ENCODE measurements around the gene CYP3A7. TPM values are rescaled to one million over a fixed set of nuclear protein-coding genes. Genes with fewer than 3 reads are reported as not detected.
A peak's percentile ranks its signal among the peaks of the same experiment; 100 is the strongest.
"Not testable (repeated sequence)": the region's sequence is repeated elsewhere in the genome, so short reads cannot be mapped to it uniquely, and the experiment has no call there.

CYP3A7 gene
- total and polyA plus RNA-seq, 3 experiments from 2014 or later, result not detected

GRCh38 chr7:99751322-99752052, 16.5 kb upstream of the CYP3A7 start:
- H3K4me1 ChIP-seq (ENCODE audit: insufficient read depth, low read length); H3K36me3 ChIP-seq (ENCODE audit: insufficient read depth, low read length); H3K27ac ChIP-seq (ENCODE audit: low read depth, low read length); POLR2A ChIA-PET; DNase-seq; H3K9me3 Mint-ChIP-seq; CTCF ChIA-PET; H3K4me3 ChIP-seq (ENCODE audit: low read length); H3K27me3 ChIP-seq (ENCODE audit: insufficient read depth, low read length, poor library complexity, severe bottlenecking); H3K36me3 Mint-ChIP-seq; H3K4me3 Mint-ChIP-seq; H3K9me3 ChIP-seq (ENCODE audit: low read length); H3K4me1 Mint-ChIP-seq: not testable (repeated sequence)
- Mint-ChIP-seq H3K27ac (peak overlapping the region in 1 of 8 donors; percentile 81), H3K27me3 (peaks cover 6 to 18% of the 10 kb centered on the region in 2 donors)

GRCh38 chr7:99748846-99749579, 14.0 kb upstream of the CYP3A7 start:
- H3K36me3 Mint-ChIP-seq, result peaks cover 0 to 10% (median 0%) of the 10 kb centered on the region in 3 donors
- no peaks in the 10 kb centered on the region for H3K4me1 Mint-ChIP-seq
- no peak for DNase-seq
- POLR2A ChIA-PET, result no interaction called here
- Histone ChIP-seq H3K4me1 (ENCODE audit: insufficient read depth, low read length) (no peaks in the 10 kb centered on the region), H3K36me3 (ENCODE audit: insufficient read depth, low read length) (no peaks in the 10 kb centered on the region), H3K27me3 (ENCODE audit: insufficient read depth, low read length, poor library complexity, severe bottlenecking) (no peaks in the 10 kb centered on the region), H3K27ac (ENCODE audit: low read depth, low read length) (no peak overlapping the region), H3K4me3 (ENCODE audit: low read length) (no peak overlapping the region), H3K9me3 (ENCODE audit: low read length) (no peaks in the 10 kb centered on the region)
- H3K4me3 Mint-ChIP-seq, result no peak overlapping the region
- peaks cover 12 to 15% of the 10 kb centered on the region in 2 donors for H3K27me3 Mint-ChIP-seq
- CTCF ChIA-PET, result no interaction called here
- H3K9me3 Mint-ChIP-seq, result peaks cover 0 to 13% (median 4%) of the 10 kb centered on the region in 5 donors
- no peak overlapping the region for H3K27ac Mint-ChIP-seq

- H3K4me3 Mint-ChIP-seq; H3K4me1 ChIP-seq (ENCODE audit: insufficient read depth, low read length); H3K4me3 ChIP-seq (ENCODE audit: low read length); H3K27ac ChIP-seq (ENCODE audit: low read depth, low read length); H3K27me3 ChIP-seq (ENCODE audit: insufficient read depth, low read length, poor library complexity, severe bottlenecking); H3K27ac Mint-ChIP-seq; POLR2A ChIA-PET; DNase-seq; H3K9me3 ChIP-seq (ENCODE audit: low read length); H3K36me3 ChIP-seq (ENCODE audit: insufficient read depth, low read length); CTCF ChIA-PET; H3K4me1 Mint-ChIP-seq: not testable (repeated sequence)
- H3K9me3 Mint-ChIP-seq, result peaks cover 0 to 15% (median 4%) of the 10 kb centered on the region in 5 donors
- H3K36me3 Mint-ChIP-seq, result peaks cover 0 to 17% (median 0%) of the 10 kb centered on the region in 3 donors
- H3K27me3 Mint-ChIP-seq, result peaks cover 15 to 20% of the 10 kb centered on the region in 2 donors
Measured at GRCh38 chr7:99746915-99747314, 11.9 kb upstream of the CYP3A7 start.

GRCh38 chr7:99745395-99745794, 10.4 kb upstream of the CYP3A7 start:
- H3K36me3 ChIP-seq (ENCODE audit: insufficient read depth, low read length); H3K4me3 Mint-ChIP-seq; H3K4me1 ChIP-seq (ENCODE audit: insufficient read depth, low read length); H3K27ac Mint-ChIP-seq; H3K9me3 ChIP-seq (ENCODE audit: low read length); H3K4me3 ChIP-seq (ENCODE audit: low read length); DNase-seq; H3K4me1 Mint-ChIP-seq; H3K27me3 ChIP-seq (ENCODE audit: insufficient read depth, low read length, poor library complexity, severe bottlenecking); CTCF ChIA-PET; H3K27ac ChIP-seq (ENCODE audit: low read depth, low read length); POLR2A ChIA-PET: not testable (repeated sequence)
- Mint-ChIP-seq H3K36me3 (peaks cover 0 to 25% (median 0%) of the 10 kb centered on the region in 3 donors), H3K27me3 (peaks cover 13 to 24% of the 10 kb centered on the region in 2 donors), H3K9me3 (peaks cover 0 to 15% (median 4%) of the 10 kb centered on the region in 5 donors)

- Histone ChIP-seq H3K4me1 (ENCODE audit: insufficient read depth, low read length) (no peaks in the 10 kb centered on the region), H3K36me3 (ENCODE audit: insufficient read depth, low read length) (no peaks in the 10 kb centered on the region), H3K9me3 (ENCODE audit: low read length) (no peaks in the 10 kb centered on the region), H3K27ac (ENCODE audit: low read depth, low read length) (no peak overlapping the region), H3K4me3 (ENCODE audit: low read length) (no peak overlapping the region), H3K27me3 (ENCODE audit: insufficient read depth, low read length, poor library complexity, severe bottlenecking) (no peaks in the 10 kb centered on the region)
- ChIA-PET CTCF (no interaction called here), POLR2A (no interaction called here)
- H3K4me3 Mint-ChIP-seq, result no peak overlapping the region
- DNase-seq, result no peak
- peaks cover 2 to 25% (median 12%) of the 10 kb centered on the region in 3 donors for H3K36me3 Mint-ChIP-seq
- H3K4me1 Mint-ChIP-seq, result no peaks in the 10 kb centered on the region
- peaks cover 13 to 18% of the 10 kb centered on the region in 2 donors for H3K27me3 Mint-ChIP-seq
- H3K9me3 Mint-ChIP-seq, result peaks cover 0 to 15% (median 4%) of the 10 kb centered on the region in 5 donors
- H3K27ac Mint-ChIP-seq, result no peak overlapping the region
Measured at GRCh38 chr7:99742737-99743394, 7.9 kb upstream of the CYP3A7 start.

- H3K27me3 Mint-ChIP-seq, result peaks cover 12 to 18% of the 10 kb centered on the region in 2 donors
- Histone ChIP-seq H3K4me3 (ENCODE audit: low read length) (no peak overlapping the region), H3K9me3 (ENCODE audit: low read length) (no peaks in the 10 kb centered on the region), H3K27me3 (ENCODE audit: insufficient read depth, low read length, poor library complexity, severe bottlenecking) (no peaks in the 10 kb centered on the region), H3K27ac (ENCODE audit: low read depth, low read length) (no peak overlapping the region), H3K36me3 (ENCODE audit: insufficient read depth, low read length) (no peaks in the 10 kb centered on the region), H3K4me1 (ENCODE audit: insufficient read depth, low read length) (no peaks in the 10 kb centered on the region)
- POLR2A ChIA-PET, result no interaction called here
- H3K4me1 Mint-ChIP-seq, result no peaks in the 10 kb centered on the region
- CTCF ChIA-PET, result no interaction called here
- H3K36me3 Mint-ChIP-seq, result peaks cover 8 to 25% (median 16%) of the 10 kb centered on the region in 3 donors
- H3K9me3 Mint-ChIP-seq, result peaks cover 0 to 12% (median 4%) of the 10 kb centered on the region in 5 donors
- DNase-seq, result no peak
- no peak overlapping the region for H3K4me3 Mint-ChIP-seq
- H3K27ac Mint-ChIP-seq, result no peak overlapping the region
Measured at GRCh38 chr7:99741441-99741795, 6.4 kb upstream of the CYP3A7 start.

GRCh38 chr7:99740573-99741440, 5.8 kb upstream of the CYP3A7 start:
- peak overlapping the region in 1 of 8 donors; percentile 19 for H3K27ac Mint-ChIP-seq
- DNase-seq, result no peak
- ChIA-PET POLR2A (no interaction called here), CTCF (no interaction called here)
- Histone ChIP-seq H3K27me3 (ENCODE audit: insufficient read depth, low read length, poor library complexity, severe bottlenecking) (no peaks in the 10 kb centered on the region), H3K4me1 (ENCODE audit: insufficient read depth, low read length) (no peaks in the 10 kb centered on the region), H3K27ac (ENCODE audit: low read depth, low read length) (no peak overlapping the region), H3K36me3 (ENCODE audit: insufficient read depth, low read length) (no peaks in the 10 kb centered on the region), H3K9me3 (ENCODE audit: low read length) (no peaks in the 10 kb centered on the region), H3K4me3 (ENCODE audit: low read length) (no peak overlapping the region)
- H3K4me3 Mint-ChIP-seq, result no peak overlapping the region
- H3K36me3 Mint-ChIP-seq, result peaks cover 8 to 25% (median 16%) of the 10 kb centered on the region in 3 donors
- peaks cover 0 to 11% (median 4%) of the 10 kb centered on the region in 5 donors for H3K9me3 Mint-ChIP-seq
- H3K27me3 Mint-ChIP-seq, result peaks cover 9 to 18% of the 10 kb centered on the region in 2 donors
- no peaks in the 10 kb centered on the region for H3K4me1 Mint-ChIP-seq

All from CD8-positive, alpha-beta memory T cell (primary cell).